Kidney (tissue), 14 donors: ENCODE results near the gene KDM3B. TPM values are rescaled to one million over a fixed set of nuclear protein-coding genes. Genes with fewer than 3 reads are reported as not detected.

ENCODE experiments used
- DNase-seq, 5 donors: peaks; one replicate each; pipeline ENCODE4 v3.0.0-alpha.2; 2013 to 2020
- FAIRE-seq: peaks from 2 replicates; lab custom pipeline; 2012; peaks lifted over from hg19 to GRCh38; lab: Jason Lieb, UNC
- H3K27ac ChIP-seq, 2 donors: one replicate each; pipeline ENCODE4 v1.7.0; 2013; ENCODE audit warnings: low read depth in 2 of 2, low read length in 2 of 2, inconsistent platforms in 1 of 2
- H3K27me3 ChIP-seq: one replicate; pipeline ENCODE4 v1.7.1; 2013; ENCODE audit warnings: low read length, inconsistent platforms; ENCODE audit not compliant: control insufficient read depth, insufficient read depth
- H3K36me3 ChIP-seq, 3 donors: one replicate each; pipeline versions ENCODE4 v1.7.0 to v1.7.1; 2013; ENCODE audit warnings: low read length in 3 of 3, control low read depth in 1 of 3, inconsistent platforms in 1 of 3; ENCODE audit not compliant: insufficient read depth in 3 of 3, control insufficient read depth in 2 of 3
- H3K4me1 ChIP-seq, 3 donors: one replicate each; pipeline versions ENCODE4 v1.7.0 to v1.7.1; 2013; ENCODE audit warnings: low read length in 3 of 3, inconsistent platforms in 1 of 3, low read depth in 1 of 3; ENCODE audit not compliant: control insufficient read depth in 2 of 3, insufficient read depth in 2 of 3
- H3K4me3 ChIP-seq, 3 donors: one replicate each; pipeline versions ENCODE4 v1.7.0 to v1.8.1; 2013; ENCODE audit warnings: low read length in 3 of 3, control low read depth in 1 of 3, inconsistent platforms in 1 of 3
- H3K9ac ChIP-seq, 3 donors: one replicate each; pipeline versions ENCODE4 v1.7.0 to v1.7.1; 2013; ENCODE audit warnings: low read length in 3 of 3, control low read depth in 1 of 3, inconsistent platforms in 1 of 3
- H3K9me3 ChIP-seq, 3 donors: one replicate each; pipeline versions ENCODE4 v1.7.0 to v1.7.1; 2013; ENCODE audit warnings: low read length in 3 of 3, control low read depth in 1 of 3, inconsistent platforms in 1 of 3; ENCODE audit not compliant: control insufficient read depth in 2 of 3, insufficient read depth in 1 of 3
- CTCF ChIP-seq: IDR thresholded peaks from 3 replicates; pipeline ENCODE4 v1.5.1; 2012; ENCODE audit warnings: mild to moderate bottlenecking, moderate library complexity, borderline replicate concordance; ENCODE audit not compliant: insufficient read depth; ENCODE audit errors: extremely low read depth
- intact Hi-C: fragments of 100-400 bp; cut with DNase I; formaldehyde crosslinking; loops from one replicate; pipeline ENCODE4 v1.11.1; 2022
- polyA plus RNA-seq: library from polyadenylated mRNA; stranded (reverse); fragments of 350-450 nt; fragmentation: Illumina TruSeq; extraction: RNeasy Lipid Tissue Mini Kit (QIAGEN cat#74804); gene quantifications from one replicate; pipeline ENCODE4 v1.2.3, GENCODE V29; 2014; ENCODE audit warnings: low read depth, low replicate concordance; ENCODE audit not compliant: insufficient read depth
- total RNA-seq: library from RNA; stranded (reverse); fragmentation: NEBNext Ultra II Directional; extraction: Animal tissue kit (Norgen Biotek cat#: 25700); gene quantifications from one replicate; pipeline ENCODE4 v1.2.1, GENCODE V29; 2021
- donor health status: control.
- donor health status: control.
- donor health status: control.
- donor health status: control.
- donor health status: control.
- donor health status: DM: yes; HTN: yes; CAD: no.
- donor health status: Normal renal cell carcinoma (clear cell type).

Gene KDM3B
- total and polyA plus RNA-seq, 2 donors from 2014 or later, result 18.5 to 69.6 TPM

GRCh38 chr5:138468966-138469539 lies 116.6 kb downstream of the KDM3B start:
- H3K27ac ChIP-seq, result no peak overlapping the region
- intact Hi-C loops, result no loop called here
- DNase-seq, result no peak
- H3K9ac ChIP-seq, result no peak overlapping the region
- FAIRE-seq, result peak; percentile 38
- peaks cover 2 to 23% (median 6%) of the 10 kb centered on the region in 3 donors for H3K36me3 ChIP-seq
- H3K4me3 ChIP-seq, result peak overlapping the region in 1 of 3 donors; percentile 78
- no peak for TF ChIP-seq CTCF
- H3K4me1 ChIP-seq, result peaks cover 0 to 11% (median 0%) of the 10 kb centered on the region in 3 donors
- no peaks in the 10 kb centered on the region for H3K9me3 ChIP-seq
- H3K27me3 ChIP-seq, result no peaks in the 10 kb centered on the region

- no peak for TF ChIP-seq CTCF
- no peak for FAIRE-seq
- Histone ChIP-seq H3K4me1 (peaks cover 0 to 11% (median 0%) of the 10 kb centered on the region in 3 donors), H3K27ac (peak overlapping the region in 1 of 2 donors; percentile 8), H3K27me3 (no peaks in the 10 kb centered on the region), H3K36me3 (peaks cover 2 to 23% (median 6%) of the 10 kb centered on the region in 3 donors), H3K9ac (no peak overlapping the region), H3K9me3 (no peaks in the 10 kb centered on the region), H3K4me3 (no peak overlapping the region)
- intact Hi-C loops, result no loop called here
- DNase-seq, result peak in 3 of 5 donors; percentile 70 to 85 (median 75)
Observed at GRCh38 chr5:138469540-138470321, 117.2 kb downstream of the KDM3B start.

- H3K4me1 ChIP-seq, result peaks cover 0 to 11% (median 0%) of the 10 kb centered on the region in 3 donors
- H3K4me3 ChIP-seq, result no peak overlapping the region
- no peaks in the 10 kb centered on the region for H3K9me3 ChIP-seq
- H3K9ac ChIP-seq, result no peak overlapping the region
- DNase-seq (peak in 3 of 5 donors; percentile 56 to 73 (median 57)), FAIRE-seq (no peak)
- H3K27me3 ChIP-seq, result no peaks in the 10 kb centered on the region
- no peak overlapping the region for H3K27ac ChIP-seq
- H3K36me3 ChIP-seq, result peaks cover 2 to 23% (median 6%) of the 10 kb centered on the region in 3 donors
- TF ChIP-seq CTCF, result no peak
- intact Hi-C loops, result no loop called here
Observed at GRCh38 chr5:138470322-138471051, 118.0 kb downstream of the KDM3B start.
